ENCODE data around the gene MAL. TPM values are rescaled to one million over a fixed set of nuclear protein-coding genes. Genes with fewer than 3 reads are reported as not detected.

The MAL gene
- total RNA-seq, 1 donor from 2014 or later, result 8.7 TPM

- ATAC-seq (no peak), DNase-seq (ENCODE audit: missing footprints) (no peak)
- intact Hi-C loops (cut with DNase I), result no loop called here
These were observed 30.5 kb upstream of the MAL start for GRCh38 chr2:94994914-94995552.

- ATAC-seq, result no peak
- DNase-seq (ENCODE audit: missing footprints), result no peak
- intact Hi-C loops (cut with DNase I), result no loop called here
These were observed 29.8 kb upstream of the MAL start for GRCh38 chr2:94995553-94996304.

- DNase-seq (ENCODE audit: missing footprints), result no peak
- ATAC-seq, result no peak
- intact Hi-C loops (cut with DNase I), result no loop called here
These were observed 29.0 kb upstream of the MAL start for GRCh38 chr2:94996305-94997100.

- peak; percentile 42 for ATAC-seq
- intact Hi-C loops (cut with DNase I), result no loop called here
These were observed 27.3 kb upstream of the MAL start for GRCh38 chr2:94997981-94998930.

DNA sequence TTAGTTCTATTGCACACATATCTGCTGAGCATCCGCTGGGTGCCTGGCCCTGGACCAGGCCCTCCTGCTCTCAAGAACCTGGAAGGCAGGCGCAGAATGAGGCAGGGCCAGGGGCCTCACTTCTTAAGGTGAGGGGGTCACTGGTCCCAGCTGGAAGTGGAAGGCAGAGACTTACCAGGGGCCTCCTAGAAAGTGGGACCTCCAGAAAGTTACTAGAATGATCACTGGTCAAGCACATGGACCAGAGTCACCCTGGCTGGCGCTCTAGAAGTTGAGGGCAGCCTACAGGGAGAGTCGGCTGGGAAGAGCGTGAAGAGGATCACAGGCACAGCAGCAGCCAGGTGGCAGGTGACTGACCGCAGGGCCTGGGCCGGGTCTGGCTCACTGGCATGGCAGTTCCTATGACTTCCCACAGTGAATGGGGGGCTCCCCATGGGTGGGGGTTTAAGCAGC, 26.1 kb upstream of the MAL start:
- DNase-seq (ENCODE audit: missing footprints) (no peak), ATAC-seq (no peak)
- intact Hi-C loops (cut with DNase I), result no loop called here

More at GRCh38 chr2:94997981-94998930, 27.3 kb upstream of the MAL start:
- no peak for DNase-seq (ENCODE audit: missing footprints)

DNA sequence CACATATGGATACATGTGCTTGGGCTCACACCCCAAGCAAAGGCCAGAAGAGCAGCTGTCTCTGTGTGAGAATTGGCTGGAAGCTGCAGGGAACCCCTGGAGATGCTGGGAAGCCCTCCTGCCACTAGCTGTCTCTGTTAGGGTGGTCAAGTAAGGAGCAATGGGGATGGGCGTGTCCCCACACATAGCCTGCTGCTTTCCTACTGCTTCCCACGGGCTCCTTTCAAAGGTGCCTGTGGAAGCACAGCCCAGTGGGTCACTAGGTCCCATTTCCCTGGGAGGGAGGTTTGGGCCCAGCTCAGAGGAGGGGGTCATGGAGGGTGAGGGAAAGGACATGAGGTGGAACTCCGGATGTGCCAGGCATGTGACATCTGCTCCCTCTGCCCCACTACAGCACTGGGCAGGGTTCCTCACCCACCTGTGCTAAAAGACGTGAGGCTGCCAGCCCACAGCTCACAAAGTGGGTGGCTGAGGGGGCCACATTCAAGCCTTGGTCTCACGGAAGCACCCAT, 24.4 kb upstream of the MAL start:
- DNase-seq (ENCODE audit: missing footprints) (no peak), ATAC-seq (no peak)
- intact Hi-C loops (cut with DNase I), result no loop called here

- DNase-seq (ENCODE audit: missing footprints), result no peak
- no peak for ATAC-seq
- intact Hi-C loops (cut with DNase I), result no loop called here
These were observed 23.8 kb upstream of the MAL start for GRCh38 chr2:95001701-95002100.

GRCh38 chr2:95002498-95002897, 23.0 kb upstream of the MAL start:
- ATAC-seq (no peak), DNase-seq (ENCODE audit: missing footprints) (no peak)
- intact Hi-C loops (cut with DNase I), result no loop called here

DNA sequence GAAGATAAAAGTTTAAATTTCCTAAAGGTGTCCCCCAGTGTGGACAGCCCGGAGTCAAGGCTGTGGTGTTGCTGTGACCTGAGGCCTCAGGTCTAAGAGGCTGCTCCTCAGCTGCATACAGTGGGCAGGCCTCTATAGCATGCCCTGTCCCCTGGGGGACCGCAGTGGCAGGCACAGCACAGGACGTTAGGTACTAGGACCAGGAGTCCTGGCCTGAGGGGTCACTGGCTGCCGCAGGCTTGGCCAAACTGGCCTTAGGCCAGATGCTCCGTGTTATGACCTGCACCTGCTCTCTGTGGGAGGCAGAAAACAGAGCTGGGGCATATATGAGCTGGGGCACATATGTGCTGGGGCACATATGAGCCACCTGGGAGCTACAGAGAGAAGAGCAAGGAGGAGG, 21.2 kb upstream of the MAL start:
- intact Hi-C loops (cut with DNase I), result no loop called here
- no peak for ATAC-seq
- DNase-seq (ENCODE audit: missing footprints), result no peak

- no peak for DNase-seq (ENCODE audit: missing footprints)
- intact Hi-C loops (cut with DNase I), result no loop called here
- no peak for ATAC-seq
These were observed 20.8 kb upstream of the MAL start for GRCh38 chr2:95004711-95005110.

GRCh38 chr2:95005726-95006125, 19.8 kb upstream of the MAL start:
- DNase-seq (ENCODE audit: missing footprints) (no peak), ATAC-seq (no peak)

DNA sequence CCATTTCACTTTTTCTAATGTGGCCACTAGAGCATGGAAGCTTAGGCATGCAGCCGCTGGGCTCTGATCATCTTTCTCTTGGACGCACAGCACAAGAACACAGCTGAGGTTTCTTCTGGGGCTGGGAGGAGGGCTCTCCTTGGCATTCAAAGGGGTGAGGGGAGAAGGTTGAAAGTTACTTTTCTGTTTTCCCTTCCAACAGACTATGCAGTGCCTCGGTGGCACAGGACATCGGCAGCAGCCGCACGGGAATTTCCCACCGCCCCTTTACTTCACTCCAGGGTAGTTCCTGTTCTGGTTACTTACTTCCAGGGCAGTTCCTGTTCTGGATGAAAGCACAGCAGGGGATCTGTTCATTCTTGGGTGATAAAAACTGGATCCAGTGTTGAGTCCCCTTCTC, 18.9 kb upstream of the MAL start:
- no peak for ATAC-seq
- no peak for DNase-seq (ENCODE audit: missing footprints)

More at GRCh38 chr2:95005726-95006125, 19.8 kb upstream of the MAL start:
- intact Hi-C loops (cut with DNase I), result no loop called here

GRCh38 chr2:95007031-95007609, 18.4 kb upstream of the MAL start:
- no peak for DNase-seq (ENCODE audit: missing footprints)
- intact Hi-C loops (cut with DNase I), result no loop called here
- no peak for ATAC-seq

More for the DNA sequence above, 18.9 kb upstream of the MAL start:
- intact Hi-C loops (cut with DNase I), result no loop called here

DNA sequence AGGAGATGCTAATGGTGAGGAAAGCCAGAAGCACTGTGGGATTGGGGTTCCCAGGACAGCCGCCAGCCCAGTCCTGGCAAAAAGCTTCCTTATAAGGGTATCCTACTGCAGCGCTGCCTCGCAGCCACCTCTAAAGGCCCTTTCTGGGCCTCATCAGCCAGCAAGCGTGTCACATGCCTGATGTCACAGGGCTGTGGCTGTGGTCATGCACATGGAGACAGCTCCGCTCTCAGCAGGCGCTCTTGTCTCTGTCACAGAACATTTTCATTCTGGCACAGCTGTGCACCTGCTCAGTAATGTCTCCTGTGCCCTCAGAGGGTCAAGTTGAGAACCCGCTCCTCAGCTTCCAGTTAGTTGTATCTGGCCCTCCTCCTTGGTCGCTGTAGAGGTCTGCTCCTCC, 17.7 kb upstream of the MAL start:
- intact Hi-C loops (cut with DNase I), result no loop called here
- DNase-seq (ENCODE audit: missing footprints) (no peak), ATAC-seq (peak; percentile 79)

- no peak for DNase-seq (ENCODE audit: missing footprints)
- intact Hi-C loops (cut with DNase I), result no loop called here
- peak; percentile 23 for ATAC-seq
These were observed 17.2 kb upstream of the MAL start for GRCh38 chr2:95008306-95008705.

DNA sequence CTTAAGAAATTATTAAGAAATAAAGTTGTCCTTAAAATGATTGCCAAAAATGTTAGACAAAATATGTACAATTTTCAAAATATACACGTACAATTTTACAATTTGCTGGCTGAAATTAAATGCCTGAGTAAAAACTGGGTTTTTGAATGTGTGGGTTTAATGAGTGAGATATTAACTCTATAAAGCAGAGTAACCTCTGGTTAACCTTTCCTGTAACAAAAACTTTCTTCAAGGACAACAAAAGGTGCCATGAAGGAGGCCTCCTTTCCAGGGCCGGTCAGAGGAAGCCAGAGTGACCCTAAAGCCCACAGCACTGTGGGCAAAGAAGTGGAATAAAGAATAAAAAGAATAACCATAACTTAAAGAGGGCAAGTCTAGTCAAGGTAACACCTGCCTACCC, 16.5 kb upstream of the MAL start:
- ATAC-seq (no peak), DNase-seq (ENCODE audit: missing footprints) (no peak)
- intact Hi-C loops (cut with DNase I), result no loop called here

DNA sequence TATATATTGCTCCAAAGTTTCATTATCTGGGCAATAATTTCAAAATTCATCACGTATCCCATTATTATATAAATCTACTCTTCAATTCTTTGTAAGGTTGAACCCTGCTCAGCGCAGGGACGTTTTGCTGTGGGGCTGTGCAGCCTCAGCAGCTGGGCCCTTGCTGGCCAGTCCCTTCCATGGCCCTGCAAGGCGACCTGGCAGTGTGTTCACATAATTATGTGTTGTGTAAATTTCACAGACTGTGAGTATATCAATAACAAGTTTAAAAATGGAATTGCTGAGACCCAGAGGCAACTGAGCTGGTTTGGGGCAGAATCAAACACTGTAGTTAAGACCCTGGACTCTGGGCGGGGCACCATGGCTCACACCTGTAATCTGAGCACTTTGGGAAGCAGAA, 16.1 kb upstream of the MAL start:
- ATAC-seq (no peak), DNase-seq (ENCODE audit: missing footprints) (no peak)
- intact Hi-C loops (cut with DNase I), result no loop called here

DNA sequence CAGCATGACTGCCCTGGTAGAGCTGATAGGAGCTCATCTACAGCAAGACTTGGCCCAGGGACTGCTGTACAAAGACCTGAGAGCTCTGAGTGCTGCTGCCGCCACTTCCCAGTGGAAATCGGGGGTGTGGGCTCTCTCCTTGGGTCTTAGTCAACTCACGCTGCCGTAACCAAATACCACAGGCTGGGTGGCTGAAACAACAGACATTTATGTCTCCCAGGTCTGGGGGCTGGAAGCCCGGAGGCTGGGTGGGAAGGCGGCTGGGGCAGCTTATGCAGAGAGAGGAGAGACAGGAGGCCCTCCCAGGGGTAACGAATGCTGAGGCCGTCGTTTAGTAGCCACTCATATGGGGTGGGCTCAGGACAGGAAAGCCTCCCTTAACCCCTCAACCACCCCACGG, 15.4 kb upstream of the MAL start:
- intact Hi-C loops (cut with DNase I), result no loop called here
- ATAC-seq, result no peak
- DNase-seq (ENCODE audit: missing footprints), result no peak

Data from Right ventricle myocardium inferior (tissue), 1 donor.